Hepatocyte (in vitro differentiated cells): ENCODE data around the gene MCF2L2. TPM values are rescaled to one million over a fixed set of nuclear protein-coding genes. Genes with fewer than 3 reads are reported as not detected.
"Not testable (repeated sequence)": the region's sequence is repeated elsewhere in the genome, so short reads cannot be mapped to it uniquely, and the experiment has no call there.

Experiments
- DNase-seq: peaks from one replicate; pipeline ENCODE4 v3.0.0-alpha.2; 2016; ENCODE audit warnings: low spot score
- H2AFZ ChIP-seq: fragments of 200-600 bp; sonication (generic); 2 replicates; pipeline ENCODE4 v1.6.0; 2016; ENCODE audit warnings: antibody characterized with exemption, mild to moderate bottlenecking
- H3K27ac ChIP-seq: fragments of 200-600 bp; sonication (generic); 2 replicates; pipeline ENCODE4 v1.5.1; 2016; ENCODE audit warnings: mild to moderate bottlenecking
- H3K27me3 ChIP-seq: fragments of 200-600 bp; sonication (generic); 2 replicates; pipeline ENCODE4 v1.6.1; 2016
- H3K36me3 ChIP-seq: fragments of 200-600 bp; sonication (generic); replicated peaks from 2 replicates; pipeline ENCODE4 v1.5.1; 2016; ENCODE audit warnings: low read depth; ENCODE audit not compliant: insufficient read depth
- H3K4me1 ChIP-seq: fragments of 200-600 bp; sonication (generic); 2 replicates; pipeline ENCODE4 v1.5.1; 2016; ENCODE audit warnings: mild to moderate bottlenecking, moderate library complexity; ENCODE audit not compliant: insufficient read depth
- H3K4me2 ChIP-seq: fragments of 200-600 bp; sonication (generic); 2 replicates; pipeline ENCODE4 v1.6.0; 2016
- H3K4me3 ChIP-seq: fragments of 200-600 bp; sonication (generic); 2 replicates; pipeline ENCODE4 v1.5.1; 2016; ENCODE audit warnings: mild to moderate bottlenecking
- H3K79me2 ChIP-seq: fragments of 200-600 bp; sonication (generic); 2 replicates; pipeline ENCODE4 v1.6.0; 2017; ENCODE audit warnings: mild to moderate bottlenecking
- H3K9me2 ChIP-seq: fragments of 200-600 bp; sonication (generic); replicated peaks from 2 replicates; pipeline ENCODE4 v1.6.0; 2017; ENCODE audit warnings: mild to moderate bottlenecking; ENCODE audit not compliant: insufficient read depth
- H3K9me3 ChIP-seq: fragments of 200-600 bp; sonication (generic); 2 replicates; pipeline ENCODE4 v1.5.1; 2016; ENCODE audit warnings: low read depth, mild to moderate bottlenecking
- H4K20me1 ChIP-seq: fragments of 200-600 bp; sonication (generic); 2 replicates; pipeline ENCODE4 v1.6.0; 2016; ENCODE audit warnings: mild to moderate bottlenecking; ENCODE audit not compliant: insufficient read depth, poor library complexity, severe bottlenecking
- EZH2 ChIP-seq: fragments of 200-600 bp; sonication (generic); IDR thresholded peaks from 2 replicates; pipeline ENCODE4 v1.6.1; 2016; ENCODE audit warnings: antibody characterized with exemption, mild to moderate bottlenecking, borderline replicate concordance
- EZH2phosphoT487 ChIP-seq: fragments of 200-600 bp; sonication (generic); IDR thresholded peaks from one replicate; pipeline ENCODE4 v1.6.1; 2018; ENCODE audit warnings: antibody characterized with exemption, mild to moderate bottlenecking, low read depth, moderate library complexity; ENCODE audit not compliant: unreplicated experiment, severe bottlenecking
- WGBS: methylation state at CpG from one replicate; pipeline ENCODE4 v1.1.6; 2016; ENCODE audit warnings: low lambda C conversion rate; ENCODE audit errors: missing lambda C conversion rate; 5-methylcytosine and 5-hydroxymethylcytosine counted together
- polyA plus RNA-seq: library from polyadenylated mRNA; unstranded; fragments of >200 nt; fragmentation: Nextera tagmentation; extraction: Ambion mirVana; gene quantifications from 2 replicates; pipeline ENCODE4 v1.2.1, GENCODE V29; 2016
- total RNA-seq: library from RNA; depleted of rRNA; stranded (reverse); fragments of >200 nt; gene quantifications from 2 replicates; pipeline ENCODE4 v1.2.3, GENCODE V29; 2014
- TF ChIP-seq, protein P1 (sequence below): fragments of 200-600 bp; sonication (generic); IDR thresholded peaks from 2 replicates; pipeline ENCODE4 v1.5.1; 2016; ENCODE audit warnings: antibody characterized with exemption, mild to moderate bottlenecking; ENCODE audit not compliant: poor library complexity

The MCF2L2 gene
- total and polyA plus RNA-seq, 2 experiments from 2014 or later = 0.17 to 0.63 TPM

DNA sequence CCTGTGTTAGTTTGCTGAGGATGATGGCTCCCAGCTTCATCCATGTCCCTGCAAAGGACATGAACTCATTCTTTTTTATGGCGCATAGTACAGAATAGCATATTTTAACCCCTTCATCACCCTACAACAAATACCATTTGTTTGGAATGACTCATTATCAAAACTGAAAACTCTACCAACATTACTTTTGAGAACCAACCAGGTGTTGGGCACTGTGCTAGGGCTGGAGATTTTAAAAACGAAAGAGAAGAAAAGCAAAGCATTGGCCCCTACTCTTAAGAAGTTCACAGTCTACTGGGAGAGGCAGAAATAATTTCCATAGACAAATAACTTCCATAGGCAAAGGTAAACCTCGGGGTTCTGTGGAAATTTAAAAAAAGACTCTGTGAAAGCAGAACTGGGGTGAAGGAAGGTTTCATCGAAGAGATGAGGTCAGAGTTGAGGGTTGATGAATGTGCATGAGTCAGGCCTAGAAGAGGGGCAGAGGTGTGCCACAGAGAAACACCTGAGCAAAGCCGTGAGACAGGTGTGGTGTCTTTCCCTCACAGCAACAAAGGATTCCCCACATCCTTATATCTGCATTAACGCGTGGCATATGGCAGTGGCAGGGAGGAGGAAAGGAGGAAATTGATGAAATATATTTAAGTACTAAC, 51.0 kb downstream of the MCF2L2 start:
- no peak for DNase-seq
- Histone ChIP-seq H4K20me1 (no peaks in the 10 kb centered on the region), H3K9me2 (no peaks in the 10 kb centered on the region), H3K27ac (no peak overlapping the region), H2AFZ (no peak overlapping the region), H3K4me1 (no peaks in the 10 kb centered on the region), H3K79me2 (no peaks in the 10 kb centered on the region), H3K4me2 (no peak overlapping the region), H3K36me3 (no peaks in the 10 kb centered on the region), H3K27me3 (no peaks in the 10 kb centered on the region), H3K4me3 (no peak overlapping the region), H3K9me3 (no peaks in the 10 kb centered on the region)
- TF ChIP-seq, protein P1, sequence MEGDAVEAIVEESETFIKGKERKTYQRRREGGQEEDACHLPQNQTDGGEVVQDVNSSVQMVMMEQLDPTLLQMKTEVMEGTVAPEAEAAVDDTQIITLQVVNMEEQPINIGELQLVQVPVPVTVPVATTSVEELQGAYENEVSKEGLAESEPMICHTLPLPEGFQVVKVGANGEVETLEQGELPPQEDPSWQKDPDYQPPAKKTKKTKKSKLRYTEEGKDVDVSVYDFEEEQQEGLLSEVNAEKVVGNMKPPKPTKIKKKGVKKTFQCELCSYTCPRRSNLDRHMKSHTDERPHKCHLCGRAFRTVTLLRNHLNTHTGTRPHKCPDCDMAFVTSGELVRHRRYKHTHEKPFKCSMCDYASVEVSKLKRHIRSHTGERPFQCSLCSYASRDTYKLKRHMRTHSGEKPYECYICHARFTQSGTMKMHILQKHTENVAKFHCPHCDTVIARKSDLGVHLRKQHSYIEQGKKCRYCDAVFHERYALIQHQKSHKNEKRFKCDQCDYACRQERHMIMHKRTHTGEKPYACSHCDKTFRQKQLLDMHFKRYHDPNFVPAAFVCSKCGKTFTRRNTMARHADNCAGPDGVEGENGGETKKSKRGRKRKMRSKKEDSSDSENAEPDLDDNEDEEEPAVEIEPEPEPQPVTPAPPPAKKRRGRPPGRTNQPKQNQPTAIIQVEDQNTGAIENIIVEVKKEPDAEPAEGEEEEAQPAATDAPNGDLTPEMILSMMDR = no peak
- no peak for TF ChIP-seq EZH2
- TF ChIP-seq EZH2phosphoT487 = no peak
- 88% methylated on average over 7 of the region's 7 CpGs for WGBS

DNA sequence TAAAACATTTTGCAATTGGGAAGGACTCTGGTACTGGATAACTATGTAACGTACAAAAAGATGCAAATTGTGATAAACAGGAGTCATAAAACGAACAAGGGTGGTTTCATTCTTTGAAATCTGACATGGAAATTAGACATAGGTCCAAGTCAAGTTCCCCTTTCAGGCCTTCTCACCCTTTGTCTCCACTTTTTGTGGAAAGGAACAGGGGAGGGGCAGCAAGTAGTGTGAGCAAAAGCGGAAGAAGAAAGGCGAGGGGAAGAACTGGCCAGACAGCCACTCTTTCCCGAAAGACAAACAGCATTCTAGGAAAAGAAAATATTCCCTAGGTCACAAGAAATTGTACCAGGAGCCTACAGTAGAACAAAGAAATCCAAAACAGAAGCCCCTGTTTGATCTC, 52.6 kb downstream of the MCF2L2 start:
- H3K9me3 ChIP-seq = no peaks in the 10 kb centered on the region
- no peaks in the 10 kb centered on the region for H3K9me2 ChIP-seq
- TF ChIP-seq EZH2phosphoT487 (no peak), EZH2 (no peak)
- TF ChIP-seq, protein P1 = no peak
- H3K27ac ChIP-seq = no peak overlapping the region
- no peaks in the 10 kb centered on the region for H4K20me1 ChIP-seq
- no peak for DNase-seq
- no peak overlapping the region for H3K4me2 ChIP-seq
- H2AFZ ChIP-seq = no peak overlapping the region
- no peaks in the 10 kb centered on the region for H3K27me3 ChIP-seq
- 84% methylated on average over 5 of the region's 5 CpGs for WGBS
- no peaks in the 10 kb centered on the region for H3K79me2 ChIP-seq
- no peaks in the 10 kb centered on the region for H3K4me1 ChIP-seq
- no peak overlapping the region for H3K4me3 ChIP-seq
- H3K36me3 ChIP-seq = no peaks in the 10 kb centered on the region

DNA sequence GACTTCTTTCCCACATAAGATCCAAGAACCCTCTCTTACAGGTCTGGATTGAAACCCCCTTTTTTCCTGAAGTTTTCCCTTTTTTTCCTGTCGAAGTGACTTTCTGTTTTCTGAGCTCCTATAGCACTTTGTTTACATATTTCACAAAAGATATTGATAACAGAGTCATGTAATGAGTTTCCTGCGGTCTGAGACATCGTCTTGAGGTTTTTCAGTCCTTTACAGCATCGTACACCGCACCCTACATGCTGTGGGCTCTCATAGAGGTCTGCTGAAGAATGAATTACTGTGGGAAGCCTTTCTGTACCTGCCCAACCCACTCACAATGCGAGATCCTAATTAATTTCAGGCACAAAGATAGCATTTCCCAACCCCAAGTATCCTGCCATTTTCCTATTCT, 53.1 kb downstream of the MCF2L2 start:
- no peak overlapping the region for H3K4me3 ChIP-seq
- TF ChIP-seq EZH2phosphoT487 = no peak
- TF ChIP-seq, protein P1 = no peak
- no peak for TF ChIP-seq EZH2
- no peaks in the 10 kb centered on the region for H3K9me2 ChIP-seq
- no peak for DNase-seq
- no peaks in the 10 kb centered on the region for H4K20me1 ChIP-seq
- no peaks in the 10 kb centered on the region for H3K27me3 ChIP-seq
- H3K36me3 ChIP-seq = no peaks in the 10 kb centered on the region
- 65% methylated on average over 6 of the region's 6 CpGs for WGBS
- H3K27ac ChIP-seq = no peak overlapping the region
- no peaks in the 10 kb centered on the region for H3K79me2 ChIP-seq
- H3K9me3 ChIP-seq = no peaks in the 10 kb centered on the region
- no peak overlapping the region for H2AFZ ChIP-seq
- no peaks in the 10 kb centered on the region for H3K4me1 ChIP-seq
- H3K4me2 ChIP-seq = no peak overlapping the region

DNA sequence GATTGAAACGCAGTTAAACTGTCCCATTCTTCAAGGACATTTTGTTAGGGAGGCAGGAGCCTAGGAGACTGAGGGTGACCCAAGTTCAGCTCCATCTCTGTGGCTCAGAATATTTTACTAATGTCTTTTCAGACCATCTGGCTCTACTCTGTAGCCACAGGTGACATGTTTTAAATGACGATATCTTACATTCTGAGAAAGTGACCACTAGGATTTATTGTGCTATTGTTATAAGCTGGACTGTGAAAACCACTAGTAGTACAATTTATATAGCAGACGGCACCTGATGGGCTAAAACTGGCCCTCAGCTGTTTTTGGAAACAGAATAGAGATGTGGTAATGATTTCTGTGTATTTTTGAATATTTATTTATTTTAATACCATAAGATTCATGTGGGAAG, 55.5 kb downstream of the MCF2L2 start:
- Histone ChIP-seq H3K9me2 (no peaks in the 10 kb centered on the region), H3K27ac (no peak overlapping the region), H3K4me2 (no peak overlapping the region), H4K20me1 (no peaks in the 10 kb centered on the region), H2AFZ (no peak overlapping the region), H3K79me2 (no peaks in the 10 kb centered on the region), H3K27me3 (no peaks in the 10 kb centered on the region), H3K4me3 (no peak overlapping the region), H3K4me1 (no peaks in the 10 kb centered on the region), H3K9me3 (no peaks in the 10 kb centered on the region), H3K36me3 (no peaks in the 10 kb centered on the region)
- TF ChIP-seq EZH2 = no peak
- no peak for TF ChIP-seq EZH2phosphoT487
- TF ChIP-seq, protein P1 = no peak
- no peak for DNase-seq
- 92% methylated on average over 3 of the region's 3 CpGs for WGBS

DNA sequence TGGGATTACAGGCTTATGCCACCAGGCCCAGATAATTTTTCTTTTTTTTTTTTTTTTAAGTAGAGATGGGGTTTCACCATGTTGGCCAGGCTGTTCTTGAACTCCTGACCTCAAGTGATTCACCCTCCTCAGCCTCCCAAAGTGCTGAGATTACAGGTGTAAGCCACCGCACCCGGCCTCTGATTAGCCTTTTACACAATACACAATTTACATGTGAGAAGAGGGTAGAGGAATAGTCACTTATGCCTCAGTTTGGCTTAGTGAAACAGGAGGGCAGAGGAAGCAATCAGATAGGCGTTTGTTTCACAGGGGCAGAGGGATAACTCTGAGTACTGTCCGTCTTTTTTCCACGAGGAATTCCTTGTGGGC, 56.8 kb downstream of the MCF2L2 start:
- H3K9me3 ChIP-seq, H3K4me3 ChIP-seq, DNase-seq, H3K79me2 ChIP-seq, H2AFZ ChIP-seq, H3K36me3 ChIP-seq, H3K4me1 ChIP-seq, H3K9me2 ChIP-seq, H4K20me1 ChIP-seq, H3K4me2 ChIP-seq, H3K27me3 ChIP-seq: not testable (repeated sequence)
- peak overlapping the region; percentile 89 for H3K27ac ChIP-seq
- 82% methylated on average over 5 of the region's 5 CpGs for WGBS
